A204.1 (cell line): ENCODE results near the gene TAC1.
"Not testable (repeated sequence)": the region's sequence is repeated elsewhere in the genome, so short reads cannot be mapped to it uniquely, and the experiment has no call there.

Experiments used
- FAIRE-seq: peaks from 2 replicates; lab custom pipeline; 2012; peaks lifted over from hg19 to GRCh38; lab: Jason Lieb, UNC

Gene TAC1

GRCh38 chr7:97731736-97732564 lies at the start of gene TAC1:
Gene TAC1 (plus strand): TSS chr7:97732086. CDS start chr7:97732613, 527 bp downstream.
- no peak for FAIRE-seq

GRCh38 chr7:97685952-97686351 lies 45.9 kb upstream of the TAC1 start:
- no peak for FAIRE-seq

- FAIRE-seq = no peak
Observed at GRCh38 chr7:97693586-97693985, 38.3 kb upstream of the TAC1 start.

GRCh38 chr7:97694355-97694754 lies 37.5 kb upstream of the TAC1 start:
- no peak for FAIRE-seq

GRCh38 chr7:97697396-97697795 lies 34.5 kb upstream of the TAC1 start:
- FAIRE-seq = no peak

- no peak for FAIRE-seq
Observed at GRCh38 chr7:97722386-97722785, 9.5 kb upstream of the TAC1 start.

GRCh38 chr7:97732565-97733275 lies 834 bp downstream of the TAC1 start:
- FAIRE-seq = no peak

DNA sequence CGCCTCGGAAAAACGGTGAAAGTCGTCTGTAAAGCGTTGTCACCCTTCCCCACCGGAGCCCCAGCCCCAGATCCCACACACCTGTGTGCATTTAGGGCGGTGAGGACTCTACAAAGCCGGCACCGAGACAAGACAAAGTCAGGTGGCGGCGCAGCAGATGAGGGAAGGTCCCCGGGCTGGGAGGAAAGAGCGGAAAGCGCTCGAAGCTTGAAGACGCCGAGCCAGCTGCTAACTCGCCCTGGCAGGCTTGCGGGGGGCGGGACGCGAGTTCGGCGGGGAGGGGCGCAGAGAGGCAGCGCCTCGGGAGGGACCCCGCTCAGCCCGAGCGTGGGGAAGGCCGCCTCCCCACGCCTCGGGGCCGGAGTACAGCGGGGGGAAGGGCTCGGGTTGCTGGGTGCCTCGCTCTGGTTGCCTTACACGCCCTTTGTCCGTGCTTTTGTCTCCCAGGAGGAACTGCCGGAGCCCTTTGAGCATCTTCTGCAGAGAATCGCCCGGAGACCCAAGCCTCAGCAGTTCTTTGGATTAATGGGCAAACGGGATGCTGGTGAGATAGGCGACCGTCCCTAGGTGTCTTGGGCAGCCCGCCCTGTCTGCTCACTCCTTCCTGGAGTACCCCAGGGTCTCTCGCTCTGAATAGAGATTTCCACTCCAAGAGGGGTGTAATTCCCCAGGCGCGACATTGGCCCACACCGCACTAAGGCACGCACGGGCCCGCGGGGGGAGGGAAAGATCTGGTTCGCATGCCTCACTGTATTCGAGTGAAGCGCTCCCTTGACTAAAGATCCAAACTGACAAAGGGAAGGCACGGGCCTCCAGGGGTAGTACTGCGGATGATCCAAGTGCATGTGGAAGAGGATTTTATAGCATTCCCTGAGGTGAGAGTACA lies 1.6 kb downstream of the TAC1 start:
- no peak for FAIRE-seq

- FAIRE-seq = no peak
Observed at GRCh38 chr7:97734255-97734654, 2.4 kb downstream of the TAC1 start.

DNA sequence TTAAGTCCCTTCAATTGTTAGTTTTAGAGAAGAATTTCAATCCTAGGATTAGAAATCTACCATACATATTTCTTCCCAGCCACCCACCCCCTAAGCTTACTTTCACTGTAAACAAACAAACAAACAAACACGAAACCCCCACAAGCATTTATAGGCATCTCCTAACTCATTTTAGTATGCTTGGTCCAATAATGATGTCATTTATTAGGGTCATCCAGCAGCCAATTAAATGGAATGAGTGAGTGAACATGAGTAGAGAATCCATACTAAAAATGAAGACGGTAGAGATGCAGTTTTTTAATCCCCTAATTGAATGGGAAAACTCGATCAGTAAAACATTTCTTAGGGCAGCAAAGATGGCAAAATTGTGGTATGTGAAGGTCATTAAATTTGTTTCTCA lies 3.2 kb downstream of the TAC1 start:
- FAIRE-seq = no peak

DNA sequence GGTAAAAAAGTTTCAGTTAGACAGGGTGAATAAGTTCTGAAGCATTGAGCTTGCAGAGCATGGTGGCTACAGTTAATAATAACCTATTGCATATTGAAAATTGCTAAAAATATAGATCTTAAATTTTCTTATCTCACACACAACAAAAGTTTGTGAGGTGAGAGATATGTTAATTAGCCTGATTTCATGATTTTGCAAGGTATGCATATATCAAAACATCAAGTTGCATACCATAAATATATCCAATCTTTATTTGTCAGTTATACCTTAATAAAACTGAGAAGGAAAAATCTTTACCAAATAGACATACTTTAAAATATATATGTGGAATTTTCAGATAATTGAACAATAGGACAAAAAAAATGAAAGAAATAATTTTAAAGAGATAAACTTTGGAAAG lies 16.6 kb downstream of the TAC1 start:
- peak; percentile 86 for FAIRE-seq

GRCh38 chr7:97751566-97751965 lies 19.7 kb downstream of the TAC1 start:
- no peak for FAIRE-seq

DNA sequence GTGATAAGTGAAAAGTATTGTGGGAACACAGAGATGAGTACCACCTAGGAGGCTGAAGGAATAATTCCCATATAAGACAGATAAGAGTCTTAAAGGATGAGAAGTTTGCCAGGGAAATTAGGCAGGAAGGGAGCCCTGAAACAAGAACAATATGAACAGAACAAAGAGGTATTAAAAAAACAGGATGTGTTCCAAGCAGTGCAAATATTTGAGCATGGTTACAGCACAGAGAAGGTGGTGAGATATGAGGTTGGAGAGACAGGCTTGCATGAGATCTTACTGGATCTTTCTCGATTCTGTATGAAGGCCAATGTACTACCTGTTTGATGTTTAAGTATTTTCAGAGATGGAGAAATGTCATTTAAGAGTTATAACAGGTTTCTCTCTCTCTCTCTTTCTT lies 20.3 kb downstream of the TAC1 start:
- no peak for FAIRE-seq

- FAIRE-seq = no peak
Observed at GRCh38 chr7:97757824-97758223, 25.9 kb downstream of the TAC1 start.

GRCh38 chr7:97770850-97771249 lies 39.0 kb downstream of the TAC1 start:
- no peak for FAIRE-seq

- FAIRE-seq = no peak
Observed at GRCh38 chr7:97771576-97771975, 39.7 kb downstream of the TAC1 start.

DNA sequence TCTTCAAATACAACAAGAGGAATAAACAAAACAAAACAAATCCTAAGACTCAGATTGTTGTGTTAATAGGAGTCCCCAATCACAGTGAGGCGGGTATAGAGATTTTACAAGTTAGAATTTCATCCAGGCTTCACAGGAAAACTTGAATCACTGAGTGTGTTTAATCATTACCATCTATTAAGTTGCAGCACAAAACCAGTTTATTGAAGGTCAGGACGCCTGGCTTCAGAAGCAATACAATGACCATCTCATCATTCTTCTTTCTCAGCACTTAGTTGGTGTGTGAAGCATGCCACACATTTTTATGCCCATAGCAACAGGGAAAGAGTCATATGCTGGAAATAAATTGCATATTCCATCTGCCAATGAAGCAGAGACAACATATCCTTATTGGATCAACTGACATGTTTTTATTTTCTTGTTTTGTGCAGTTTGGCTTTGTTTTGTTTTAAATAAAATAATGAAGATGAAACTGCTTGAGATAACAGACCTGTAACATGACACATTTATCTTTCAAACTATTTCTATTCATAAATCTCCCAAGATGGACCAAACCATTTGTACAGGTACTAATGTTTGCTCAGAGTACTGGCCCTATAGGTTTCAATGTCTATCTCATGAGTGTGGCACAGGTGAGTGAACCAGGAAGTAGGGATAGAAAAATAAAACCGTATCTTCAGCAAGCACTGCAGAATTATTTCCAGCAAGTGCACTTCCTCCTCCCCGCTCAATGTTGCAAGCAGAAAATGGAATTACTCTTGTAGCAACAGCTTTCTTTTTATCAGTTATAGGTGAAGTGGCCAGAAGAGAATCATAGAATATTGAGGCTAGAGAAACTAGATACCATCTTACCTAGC lies 40.4 kb downstream of the TAC1 start:
- no peak for FAIRE-seq

GRCh38 chr7:97786398-97786797 lies 54.5 kb downstream of the TAC1 start:
- not testable (repeated sequence) for FAIRE-seq
